NCI-H146 treated with DMSO at 0.1 percent for 48 hours (cell line): ENCODE data around the gene NOL4L.
"Not testable (repeated sequence)": the region's sequence is repeated elsewhere in the genome, so short reads cannot be mapped to it uniquely, and the experiment has no call there.

ENCODE experiments used
- DNase-seq: peaks from one replicate; lab custom pipeline; 2025; ENCODE audit not compliant: unreplicated experiment; lab: John Stamatoyannopoulos, UW

The NOL4L gene

DNA sequence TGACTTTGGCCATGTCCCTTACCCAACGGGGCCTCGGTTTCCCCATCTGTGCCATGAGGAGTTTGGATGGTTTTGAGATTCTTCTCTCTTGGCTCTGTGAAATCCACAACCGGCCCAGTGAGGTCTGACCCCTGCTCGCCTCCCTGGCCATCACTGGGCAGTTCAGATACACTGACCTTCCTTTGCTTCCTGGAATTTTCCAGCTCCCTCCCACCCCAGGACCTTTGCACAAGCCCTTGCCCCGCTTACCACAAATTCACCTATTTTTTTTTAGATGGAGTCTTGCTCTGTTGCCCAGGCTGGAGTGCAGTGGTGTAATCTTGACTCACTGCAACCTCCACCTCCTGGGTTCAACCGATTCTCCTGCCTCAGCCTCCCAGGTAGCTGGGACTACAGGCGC lies 12.6 kb upstream of the NOL4L start:
- no peak for DNase-seq

DNA sequence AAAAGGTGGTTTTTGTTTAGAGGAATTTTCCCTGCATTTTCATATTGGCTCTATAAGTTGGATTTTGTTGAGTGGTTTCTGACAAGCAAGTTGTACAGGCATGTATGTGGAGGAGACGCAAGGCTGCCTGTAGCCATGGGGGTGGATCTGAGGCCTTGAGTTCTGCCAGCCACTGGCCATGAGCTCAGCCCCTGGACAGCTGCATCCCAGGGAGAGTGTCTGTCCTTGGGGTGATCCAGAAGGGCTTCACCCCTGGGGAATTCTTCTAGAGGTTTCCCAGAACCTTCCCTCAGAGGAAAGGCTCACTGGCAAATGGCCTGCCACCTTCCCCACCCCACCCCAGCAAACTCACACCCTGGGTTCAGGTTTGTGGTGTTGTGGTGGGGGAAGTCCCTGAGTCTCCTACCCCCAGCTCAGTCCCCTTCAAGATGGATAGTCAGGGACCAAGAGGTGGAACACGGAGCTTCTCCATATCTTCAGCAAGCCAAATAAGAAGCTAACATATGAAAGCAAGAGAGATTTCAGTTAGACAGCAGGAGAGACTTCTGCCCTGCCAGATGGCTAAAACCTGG lies 11.6 kb upstream of the NOL4L start:
- no peak for DNase-seq

DNA sequence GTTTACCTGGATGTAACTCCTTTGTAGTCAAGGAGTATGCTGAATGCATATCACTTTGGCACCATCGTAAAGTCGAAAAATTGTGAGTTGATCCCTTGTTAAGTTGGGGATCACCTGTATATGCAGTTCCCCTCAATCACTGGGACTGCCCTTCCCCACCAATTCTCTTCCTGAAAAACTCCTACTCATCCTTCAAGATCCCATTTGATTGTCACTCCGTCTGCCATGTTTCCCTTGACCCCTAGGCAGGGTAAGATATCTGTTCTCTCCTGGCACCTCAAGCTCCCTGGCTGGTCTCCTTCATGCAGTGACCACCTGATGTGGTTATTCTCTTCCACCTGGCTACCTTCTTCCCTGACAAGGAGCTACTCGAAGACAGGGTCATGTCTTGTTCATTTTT lies 10.0 kb upstream of the NOL4L start:
- DNase-seq = no peak

DNA sequence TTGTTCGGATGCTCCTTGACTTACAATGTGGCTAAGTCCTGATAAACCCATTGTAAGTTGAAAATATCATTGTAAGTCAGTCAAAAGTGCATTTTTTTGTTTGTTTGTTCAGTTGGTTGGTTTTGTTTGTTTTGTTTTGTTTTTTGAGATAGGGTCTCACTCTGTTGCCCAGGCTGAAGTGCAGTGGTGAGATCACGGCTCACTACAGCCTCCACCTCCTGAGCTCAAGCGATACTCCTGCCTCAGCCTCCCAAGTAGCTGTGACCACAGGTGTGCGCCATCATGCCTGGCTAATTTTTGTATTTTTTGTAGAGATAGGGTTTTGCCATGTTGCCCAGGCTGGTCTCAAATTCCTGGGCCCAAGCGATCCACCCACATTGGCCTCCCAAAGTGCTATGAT lies 9.5 kb upstream of the NOL4L start:
- DNase-seq = not testable (repeated sequence)

DNA sequence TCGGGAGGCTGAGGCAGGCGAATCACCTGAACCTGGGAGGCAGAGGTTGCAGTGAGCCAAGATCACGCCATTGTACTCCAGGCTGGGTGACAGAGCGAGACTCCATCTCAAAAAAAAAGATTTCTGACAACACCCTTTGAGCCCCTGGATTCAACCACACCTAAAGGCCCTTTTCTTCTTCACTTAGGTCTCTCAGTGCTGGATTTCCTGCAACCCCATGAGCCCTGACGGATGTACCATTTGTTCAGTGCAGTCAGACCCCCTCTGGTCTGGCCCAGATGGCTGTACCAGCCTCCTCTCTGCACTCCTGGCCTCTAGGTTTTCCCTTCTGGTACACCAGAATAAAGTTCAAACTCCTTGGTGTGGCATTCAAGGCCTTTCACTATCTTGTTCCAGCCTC lies 9.1 kb upstream of the NOL4L start:
- DNase-seq = no peak

DNA sequence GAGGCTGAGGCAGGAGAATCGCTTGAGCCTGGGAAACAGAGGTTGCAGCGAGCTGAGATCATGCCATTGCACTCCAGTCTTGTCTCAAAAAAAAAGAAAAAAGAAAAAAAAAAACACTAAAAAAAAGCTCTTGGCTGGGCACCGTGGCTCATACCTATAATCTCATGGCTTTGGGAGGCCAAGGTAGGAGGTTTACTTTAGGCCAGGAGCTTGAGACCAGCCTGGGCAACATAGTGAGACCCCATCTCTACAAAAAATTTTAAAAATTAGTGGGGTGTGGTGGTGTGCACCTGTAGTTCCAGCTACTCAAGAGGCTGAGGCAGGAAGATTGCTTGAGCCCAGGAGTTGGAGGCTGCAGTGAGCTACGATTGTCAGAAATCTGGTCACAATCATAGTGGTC lies 7.5 kb upstream of the NOL4L start:
- DNase-seq = not testable (repeated sequence)

DNA sequence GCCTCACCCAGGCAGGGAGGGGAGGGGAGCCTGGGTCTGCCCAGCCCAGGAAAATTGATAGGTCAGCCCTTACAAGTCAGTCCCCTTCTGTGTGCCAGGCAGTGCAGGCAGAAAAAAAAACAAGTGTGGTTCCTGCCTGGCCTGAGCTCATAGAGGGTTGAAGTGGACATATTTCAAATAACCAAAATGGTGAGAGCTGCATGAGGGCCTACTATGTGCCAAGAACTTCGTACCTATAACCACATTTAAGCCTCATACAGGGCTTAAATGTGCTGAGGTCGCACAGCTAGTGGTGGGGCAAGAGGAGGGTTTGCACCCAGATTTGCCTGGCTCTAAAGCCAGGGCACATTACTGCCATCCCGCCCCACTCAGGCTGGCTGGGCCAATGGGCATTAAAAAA lies 6.9 kb upstream of the NOL4L start:
- DNase-seq = peak; percentile 31

DNA sequence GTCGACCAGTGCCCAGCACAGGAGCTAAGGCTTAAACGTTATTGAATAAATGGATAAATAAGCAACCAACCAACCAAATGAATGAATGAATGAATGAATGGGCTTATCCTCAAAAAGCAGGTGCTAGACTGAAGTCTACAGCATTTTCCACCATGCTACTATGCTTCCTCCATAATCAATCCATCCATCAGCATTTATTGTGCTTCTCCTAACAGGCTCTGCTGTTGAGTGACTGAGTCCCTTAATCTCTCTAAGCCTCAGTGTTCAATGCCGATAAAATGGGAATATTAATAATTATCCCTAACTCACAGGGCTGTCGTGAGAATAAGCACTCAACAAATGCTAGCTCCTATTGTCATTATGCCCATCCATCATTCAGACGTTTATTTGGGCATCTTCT lies 4.6 kb upstream of the NOL4L start:
- no peak for DNase-seq

DNA sequence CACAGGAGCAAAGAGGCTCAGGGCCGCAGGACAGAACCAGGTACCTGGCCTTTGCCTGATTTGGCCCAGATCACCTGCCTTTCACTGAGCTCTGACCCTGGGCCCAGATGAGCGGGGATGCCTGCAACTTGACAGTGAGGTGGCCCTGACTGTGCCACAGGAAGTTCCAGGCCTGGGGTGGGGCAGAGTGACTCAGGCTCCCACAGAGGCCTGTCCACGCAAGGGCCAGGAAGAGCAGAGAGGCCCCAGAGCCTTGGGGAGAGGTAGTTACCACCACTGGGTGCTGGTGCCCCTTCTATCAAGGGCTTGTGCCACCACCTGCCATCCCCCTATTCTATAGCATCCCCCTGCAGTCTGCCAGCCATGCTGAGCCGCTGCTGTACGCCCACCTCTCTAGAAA lies 4.1 kb upstream of the NOL4L start:
- DNase-seq = no peak

DNA sequence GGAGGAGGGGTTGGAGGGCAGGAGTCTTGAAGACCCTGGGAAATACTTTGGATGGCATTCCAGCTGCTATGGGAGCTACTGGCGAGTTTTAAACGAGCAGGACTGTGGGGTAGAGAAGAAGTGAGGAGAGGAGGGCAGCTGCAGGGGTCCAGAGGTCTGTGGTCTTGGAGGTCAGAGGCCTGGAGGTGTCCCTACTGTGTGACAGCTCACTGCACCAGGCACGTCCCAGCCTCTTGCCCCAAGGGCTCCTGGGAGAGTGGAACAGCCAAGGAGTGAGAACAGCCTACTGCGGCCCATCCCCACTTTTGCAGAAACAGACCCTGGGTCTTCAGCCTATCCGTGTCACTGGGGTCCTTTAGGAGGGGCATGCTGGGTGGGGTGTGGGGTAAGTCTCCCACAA lies 2.9 kb upstream of the NOL4L start:
- no peak for DNase-seq

DNA sequence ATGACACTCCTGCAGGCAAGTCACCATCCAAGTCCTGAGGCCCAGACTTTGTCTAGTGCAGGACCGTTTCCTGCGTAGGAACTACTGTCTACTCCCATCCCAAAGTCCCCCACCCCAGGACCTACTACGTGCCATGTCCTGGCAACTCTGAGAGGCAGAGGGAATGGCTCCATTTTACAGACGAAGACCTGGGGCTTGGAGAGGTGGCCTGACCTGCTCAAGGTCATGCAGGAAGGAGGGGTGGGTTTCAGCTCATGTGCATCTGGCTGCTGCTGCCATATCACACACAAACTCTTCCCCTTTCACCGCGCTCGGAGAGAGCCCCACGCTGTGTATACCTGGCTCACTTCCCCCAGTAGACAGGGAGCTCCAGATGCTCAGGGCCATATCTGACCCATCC lies 1.2 kb upstream of the NOL4L start:
- no peak for DNase-seq

DNA sequence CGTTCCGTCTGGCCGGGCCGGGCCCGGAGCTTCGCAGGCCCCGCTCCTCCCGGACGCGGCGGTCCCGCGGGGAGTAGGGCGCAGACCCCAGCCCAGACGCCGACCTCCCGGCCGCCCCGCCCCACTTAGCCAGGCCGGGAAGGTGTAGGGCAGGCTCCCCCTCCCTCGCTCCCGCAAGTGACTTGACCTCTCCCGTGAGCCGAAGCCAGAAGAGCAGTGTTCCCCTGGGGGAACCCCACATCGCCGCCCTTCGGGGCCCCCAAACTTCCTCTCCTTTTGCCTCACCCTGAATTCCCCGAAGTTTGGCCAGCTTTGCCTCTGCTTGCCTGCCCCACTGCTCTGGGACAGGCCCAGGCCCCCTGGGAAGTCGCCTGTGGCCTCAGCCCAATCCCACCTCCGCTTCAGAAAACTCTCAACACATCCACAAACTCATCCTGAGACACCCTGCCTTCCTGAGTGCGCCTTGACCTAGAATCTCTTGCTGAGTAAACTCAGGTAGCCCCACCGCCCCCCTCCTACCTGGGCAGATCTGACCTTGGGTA lies 524 bp upstream of the NOL4L start:
- no peak for DNase-seq

DNA sequence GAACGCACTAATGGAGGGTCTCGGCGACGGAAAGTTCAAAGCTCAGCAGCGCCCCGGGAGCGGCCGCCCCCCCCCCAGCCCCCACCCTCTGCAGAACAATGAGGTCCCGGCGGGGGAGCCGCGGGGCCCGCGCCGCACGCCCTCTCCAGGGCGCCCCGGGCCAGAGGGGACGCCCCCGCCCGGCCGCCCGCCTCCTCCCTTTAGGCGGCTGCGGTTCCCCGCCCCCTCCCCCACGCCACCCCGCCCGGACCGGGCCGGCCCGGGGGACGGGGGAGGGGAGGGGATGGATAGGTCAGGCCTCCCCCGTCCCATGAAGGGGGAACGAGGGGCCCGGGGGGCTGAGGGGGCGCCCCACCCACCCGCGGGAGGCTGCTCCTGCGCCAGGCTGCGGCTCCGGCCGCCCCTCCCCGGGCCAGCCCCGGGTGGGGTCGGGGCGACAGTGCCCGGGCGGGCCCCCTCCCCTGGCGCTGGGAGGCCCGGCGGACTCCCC lies 1.5 kb downstream of the NOL4L start:
- no peak for DNase-seq

DNA sequence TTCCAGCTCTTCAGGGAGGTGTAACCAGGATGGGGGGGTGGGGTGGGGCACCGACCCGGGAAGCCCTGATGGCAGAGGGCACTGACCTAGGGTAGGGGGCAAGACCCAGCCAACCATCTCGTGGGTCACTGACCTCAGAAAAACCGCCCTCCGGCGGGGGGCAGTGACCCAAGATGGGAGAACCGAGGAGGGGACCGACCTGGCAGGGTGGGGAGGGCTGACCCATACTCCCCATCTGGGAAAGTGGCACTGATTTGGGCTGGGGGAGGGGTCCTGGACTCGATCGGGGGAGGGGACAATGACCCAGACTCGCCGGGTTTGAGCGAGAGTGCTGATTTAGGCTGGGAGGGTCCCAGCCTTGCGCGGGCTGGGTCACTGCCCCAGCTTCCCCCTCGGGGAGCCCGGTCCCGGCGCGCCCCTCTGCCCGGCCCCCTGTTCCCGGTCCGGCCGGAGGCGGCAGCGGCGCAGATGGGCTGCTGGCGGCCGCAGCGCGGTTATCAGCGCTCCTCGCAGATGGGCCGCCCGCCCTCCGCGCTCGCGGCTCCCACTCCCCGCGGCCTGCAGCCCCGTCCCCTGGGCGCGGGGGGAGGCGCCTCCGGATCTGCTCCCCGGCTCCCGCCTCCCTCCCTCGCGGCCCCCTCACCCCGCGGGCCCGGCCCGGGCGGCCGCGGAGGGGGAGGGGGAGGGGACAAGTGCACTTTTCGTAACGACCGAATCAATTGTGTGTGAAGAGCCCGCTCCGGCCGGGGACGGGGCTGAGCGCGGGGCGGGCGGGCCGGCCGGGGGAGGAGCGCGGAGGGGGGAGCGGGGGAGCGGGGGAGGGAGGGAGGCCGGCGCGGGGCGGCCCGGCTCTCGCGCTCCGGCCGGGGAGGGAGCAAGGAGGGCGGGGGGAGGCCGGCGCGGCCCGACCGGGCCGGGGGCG lies 2.2 kb downstream of the NOL4L start:
- no peak for DNase-seq

DNA sequence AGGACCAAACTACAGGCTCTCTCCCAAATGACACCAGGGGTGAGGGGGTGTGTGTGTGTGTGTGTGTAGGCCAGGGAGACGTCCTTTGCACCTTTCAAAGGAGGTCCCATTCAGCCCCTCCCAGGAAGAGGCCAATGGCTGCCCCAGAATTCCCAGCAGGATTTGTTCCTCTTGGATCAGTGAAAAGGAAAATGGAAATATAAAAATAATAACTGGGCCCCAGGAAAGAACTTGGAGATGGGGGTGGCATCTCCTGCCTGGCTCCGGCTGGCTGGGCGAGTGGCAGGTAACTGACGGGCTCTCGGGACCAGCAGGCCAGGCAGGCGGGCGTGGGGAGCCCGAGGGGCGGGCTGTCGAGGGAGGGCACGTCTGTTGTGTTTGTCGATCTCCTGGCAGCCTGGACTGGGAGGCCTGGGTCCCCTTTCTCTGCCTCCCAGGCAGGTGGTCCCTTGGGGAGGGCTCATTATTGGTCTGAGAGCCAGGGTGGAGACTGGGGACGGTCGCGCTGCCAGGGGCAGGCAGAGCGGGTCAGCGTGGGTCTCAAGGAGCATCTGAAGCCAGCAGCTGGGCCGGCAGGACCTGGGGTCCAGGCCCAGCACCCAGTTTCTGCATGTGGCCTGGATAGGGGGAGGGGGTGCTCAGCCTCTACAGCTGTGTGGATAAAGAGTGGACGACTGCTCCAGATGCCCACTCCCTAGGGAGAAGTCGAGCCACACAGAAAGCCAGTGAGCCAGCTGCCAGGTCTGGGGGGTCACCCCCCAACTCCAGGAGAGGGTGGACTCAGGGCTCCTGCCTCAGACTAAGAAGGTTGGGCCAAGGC lies 3.1 kb downstream of the NOL4L start:
- DNase-seq = no peak

DNA sequence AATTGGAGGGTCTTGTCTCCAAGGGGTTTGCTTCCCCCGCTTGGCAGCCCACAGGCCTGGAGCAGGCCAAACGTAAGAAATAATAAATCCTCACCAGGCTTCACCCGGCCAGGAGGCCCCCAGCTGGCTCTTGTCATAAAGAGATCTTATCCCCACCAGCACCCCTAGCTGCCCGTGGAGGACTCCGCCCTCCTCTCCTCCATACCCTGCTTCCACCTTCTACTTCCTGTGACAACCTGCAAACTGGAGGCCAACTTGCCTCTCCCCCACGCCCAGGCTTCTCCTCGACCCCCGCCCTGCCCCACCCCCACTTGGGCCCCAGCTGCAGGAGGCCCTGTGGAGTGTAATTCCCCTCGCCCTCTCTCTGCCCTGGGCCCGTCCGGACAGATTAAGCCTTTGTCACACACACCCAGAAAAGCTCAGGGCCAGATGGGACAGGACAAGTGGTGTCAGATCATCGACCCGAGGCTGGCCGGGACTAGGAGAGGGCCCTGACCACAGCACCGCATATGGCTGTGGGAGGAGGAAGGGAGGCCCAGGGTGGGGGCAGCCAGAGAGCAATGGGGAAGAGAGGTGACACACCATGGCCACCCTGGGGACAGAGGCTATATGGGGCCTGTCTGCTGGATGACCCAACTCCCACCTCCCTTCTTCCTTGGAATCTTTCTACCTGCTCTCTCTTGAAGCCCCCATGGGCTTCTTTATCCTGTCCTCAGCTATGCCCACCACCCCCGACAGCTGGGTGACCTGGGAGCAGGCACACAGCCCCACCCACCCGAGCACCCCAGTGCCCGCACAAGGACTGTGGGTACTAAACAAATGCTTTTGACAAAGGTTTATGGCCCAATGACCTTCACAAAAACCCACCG lies 3.9 kb downstream of the NOL4L start:
- DNase-seq = no peak

DNA sequence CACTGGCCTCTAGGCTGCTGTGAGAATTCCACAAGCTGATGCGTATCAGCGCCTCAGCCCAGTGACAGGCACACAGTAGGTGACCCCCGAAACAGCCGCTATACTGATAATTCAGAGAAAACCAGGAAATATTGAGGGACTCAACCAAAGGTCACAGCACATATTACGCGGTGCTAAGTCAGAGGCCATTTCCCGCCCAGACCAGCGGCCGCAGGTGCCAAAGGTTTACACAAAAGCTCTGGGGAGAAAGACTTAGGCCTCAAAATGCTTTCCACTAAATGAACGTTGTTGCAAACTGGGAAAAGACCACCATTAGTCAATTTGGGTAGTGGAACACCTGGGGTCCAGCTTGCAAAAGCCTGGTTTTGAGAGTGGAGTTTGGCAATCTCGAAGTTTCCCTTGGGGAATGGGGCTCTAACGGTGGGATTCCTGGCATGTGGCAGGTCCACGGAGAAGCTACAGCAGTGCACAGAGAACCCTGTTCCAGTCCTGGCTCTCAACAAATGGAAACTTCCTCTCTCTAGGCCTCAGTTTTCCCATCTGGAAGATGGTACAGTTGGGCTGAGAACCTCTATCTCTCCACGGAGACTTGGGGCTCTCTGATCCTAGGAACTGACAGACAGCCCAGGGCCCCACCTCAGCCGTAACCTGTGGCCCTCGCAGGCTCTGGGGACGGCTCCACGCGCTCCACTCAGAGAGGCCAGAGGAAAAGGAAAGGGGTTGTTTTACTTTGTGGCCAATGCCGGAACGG lies 4.7 kb downstream of the NOL4L start:
- no peak for DNase-seq

DNA sequence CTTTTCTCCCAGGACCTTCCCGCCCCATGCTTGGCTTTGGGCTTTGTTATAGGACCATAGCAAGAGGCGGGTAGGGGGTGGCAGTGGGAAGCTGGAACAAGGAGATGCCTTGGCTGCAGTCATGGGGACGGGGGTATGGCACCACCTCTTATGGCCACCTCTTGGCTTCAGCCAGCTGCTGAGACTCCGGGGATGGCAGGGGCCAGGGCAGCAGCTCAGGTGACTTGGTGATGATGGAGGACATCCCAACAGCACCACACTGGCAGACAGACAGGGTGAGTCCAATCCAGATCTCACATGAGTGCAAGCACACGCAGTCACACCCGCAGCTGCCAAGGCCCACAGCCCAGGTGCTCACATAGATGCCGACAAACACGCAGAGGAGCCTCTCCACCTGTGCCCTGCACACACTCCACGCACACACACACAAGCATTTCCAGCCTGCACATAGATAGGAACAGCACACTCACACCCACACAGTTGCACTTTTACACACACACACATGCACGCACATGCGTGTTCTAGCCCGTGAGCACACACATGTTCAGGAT lies 6.2 kb downstream of the NOL4L start:
- DNase-seq = no peak

DNA sequence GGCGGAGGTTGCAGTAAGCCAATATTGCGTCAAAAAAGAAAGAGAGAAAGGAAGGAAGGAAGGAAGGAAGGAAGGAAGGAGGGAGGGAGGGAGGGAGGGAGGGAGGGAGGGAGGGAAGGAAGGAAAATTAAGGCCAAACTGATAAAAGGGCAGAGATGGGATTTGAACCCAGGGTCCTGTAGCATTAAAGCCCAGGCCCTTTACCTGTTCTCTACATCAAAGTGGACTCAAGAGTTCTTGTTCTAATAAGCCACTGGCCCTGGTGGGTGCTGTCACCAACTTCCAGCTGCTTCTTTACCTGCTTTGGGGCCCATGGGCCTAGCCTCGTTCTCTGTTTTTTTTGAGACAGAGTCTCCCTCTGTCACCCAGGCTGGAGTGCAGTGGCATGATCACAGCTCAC lies 7.1 kb downstream of the NOL4L start:
- DNase-seq = not testable (repeated sequence)
